Hematopoietic multipotent progenitor cell treated with erythropoietin and hydrocortisone succinate and interleukin-3 and kit ligand, for 4 days (in vitro differentiated cells): ENCODE data around the gene PPP2R5D.
A peak's percentile ranks its signal among the peaks of the same experiment; 100 is the strongest.
"Not testable (repeated sequence)": the region's sequence is repeated elsewhere in the genome, so short reads cannot be mapped to it uniquely, and the experiment has no call there.

Experiments used
- DNase-seq: peaks from one replicate; pipeline ENCODE4 v3.0.0-alpha.2; 2015

Gene PPP2R5D

GRCh38 chr6:42984001-42984923 lies at the start of gene PPP2R5D:
TSS of gene PPP2R5D (plus strand) at chr6:42984570. CDS start at chr6:42984678, 108 bp downstream.
- DNase-seq = peak; percentile 100

- DNase-seq = peak; percentile 53
Observed at GRCh38 chr6:42935322-42935721, 49.0 kb upstream of the PPP2R5D start.

GRCh38 chr6:42936398-42936797 lies 48.0 kb upstream of the PPP2R5D start:
- DNase-seq = no peak

DNA sequence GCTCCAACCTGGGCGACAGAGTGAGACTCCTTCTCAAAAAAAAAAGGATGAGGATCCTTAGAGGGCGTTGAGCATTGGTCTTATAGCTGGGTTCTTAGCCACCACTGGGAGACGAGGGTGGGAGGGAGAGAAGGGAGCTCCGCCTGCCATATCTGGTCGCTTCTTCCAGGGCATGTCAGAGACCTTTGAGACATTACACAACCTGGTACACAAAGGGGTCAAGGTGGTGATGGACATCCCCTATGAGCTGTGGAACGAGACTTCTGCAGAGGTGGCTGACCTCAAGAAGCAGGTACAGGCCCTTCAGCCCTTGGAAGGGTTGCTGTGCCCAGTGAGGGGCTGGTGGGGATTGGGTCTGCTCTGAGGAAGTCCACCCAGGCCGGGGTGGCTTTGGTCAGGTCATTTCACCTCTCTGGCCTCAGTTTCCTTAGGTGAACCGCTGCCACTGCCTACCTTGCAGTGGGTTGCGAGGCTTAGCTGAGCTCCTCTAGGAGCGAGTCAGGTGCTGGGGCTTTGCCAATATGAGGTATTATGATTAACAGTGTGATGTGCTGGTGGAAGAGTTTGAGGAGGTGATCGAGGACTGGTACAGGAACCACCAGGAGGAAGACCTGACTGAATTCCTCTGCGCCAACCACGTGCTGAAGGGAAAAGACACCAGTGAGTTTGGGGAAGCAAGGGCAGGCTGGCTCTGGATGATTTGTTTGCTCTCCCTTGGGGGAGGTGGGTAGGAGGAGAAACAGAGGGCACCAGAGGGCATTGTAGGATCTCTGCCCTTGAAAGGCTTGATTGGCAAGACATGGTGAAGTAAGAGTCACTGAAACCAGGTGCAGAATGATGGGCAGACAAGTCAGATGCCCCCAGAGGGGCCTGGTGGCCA lies 46.6 kb upstream of the PPP2R5D start:
- no peak for DNase-seq

DNA sequence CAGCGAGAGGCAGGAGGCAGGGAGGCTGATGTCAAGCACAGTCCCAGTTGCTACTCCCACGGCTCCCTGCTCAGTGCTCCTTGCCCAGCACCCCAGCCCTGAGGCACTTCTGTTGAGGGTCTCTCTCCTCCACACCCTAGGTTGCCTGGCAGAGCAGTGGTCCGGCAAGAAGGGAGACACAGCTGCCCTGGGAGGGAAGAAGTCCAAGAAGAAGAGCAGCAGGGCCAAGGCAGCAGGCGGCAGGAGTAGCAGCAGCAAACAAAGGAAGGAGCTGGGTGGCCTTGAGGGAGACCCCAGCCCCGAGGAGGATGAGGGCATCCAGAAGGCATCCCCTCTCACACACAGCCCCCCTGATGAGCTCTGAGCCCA lies 46.0 kb upstream of the PPP2R5D start:
- no peak for DNase-seq

DNA sequence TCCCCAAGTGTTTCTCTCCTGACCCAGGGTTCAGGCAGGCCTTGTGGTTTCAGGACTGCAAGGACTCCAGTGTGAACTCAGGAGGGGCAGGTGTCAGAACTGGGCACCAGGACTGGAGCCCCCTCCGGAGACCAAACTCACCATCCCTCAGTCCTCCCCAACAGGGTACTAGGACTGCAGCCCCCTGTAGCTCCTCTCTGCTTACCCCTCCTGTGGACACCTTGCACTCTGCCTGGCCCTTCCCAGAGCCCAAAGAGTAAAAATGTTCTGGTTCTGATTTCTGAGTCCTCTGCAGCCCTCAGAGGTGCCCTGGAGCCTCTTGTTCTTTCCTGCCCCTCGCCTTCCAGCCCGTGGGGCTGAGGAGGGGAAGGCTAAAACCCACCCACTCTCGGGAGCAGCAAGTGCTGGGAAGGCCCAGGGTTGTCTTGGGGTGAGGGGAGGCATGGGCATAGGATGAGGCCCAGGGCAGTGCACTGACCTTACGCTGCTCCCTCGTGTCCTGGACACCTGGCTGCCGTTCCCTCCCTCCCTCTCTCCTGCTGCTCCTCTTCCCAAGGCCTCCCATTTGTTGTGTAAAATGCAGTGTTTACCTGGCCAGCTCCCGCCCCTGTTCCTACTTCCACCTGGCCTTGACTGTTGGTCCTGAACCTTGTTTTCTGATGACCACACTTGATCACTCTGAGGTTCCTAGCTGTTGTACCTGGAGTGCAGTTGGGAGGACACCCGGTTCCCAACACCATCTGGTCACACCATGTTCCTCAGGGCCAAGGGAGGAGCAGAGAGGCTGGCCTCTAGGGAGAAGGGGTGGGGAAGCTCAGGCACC lies 45.2 kb upstream of the PPP2R5D start:
- DNase-seq = no peak

- no peak for DNase-seq
Observed at GRCh38 chr6:42939810-42940167, 44.6 kb upstream of the PPP2R5D start.

DNA sequence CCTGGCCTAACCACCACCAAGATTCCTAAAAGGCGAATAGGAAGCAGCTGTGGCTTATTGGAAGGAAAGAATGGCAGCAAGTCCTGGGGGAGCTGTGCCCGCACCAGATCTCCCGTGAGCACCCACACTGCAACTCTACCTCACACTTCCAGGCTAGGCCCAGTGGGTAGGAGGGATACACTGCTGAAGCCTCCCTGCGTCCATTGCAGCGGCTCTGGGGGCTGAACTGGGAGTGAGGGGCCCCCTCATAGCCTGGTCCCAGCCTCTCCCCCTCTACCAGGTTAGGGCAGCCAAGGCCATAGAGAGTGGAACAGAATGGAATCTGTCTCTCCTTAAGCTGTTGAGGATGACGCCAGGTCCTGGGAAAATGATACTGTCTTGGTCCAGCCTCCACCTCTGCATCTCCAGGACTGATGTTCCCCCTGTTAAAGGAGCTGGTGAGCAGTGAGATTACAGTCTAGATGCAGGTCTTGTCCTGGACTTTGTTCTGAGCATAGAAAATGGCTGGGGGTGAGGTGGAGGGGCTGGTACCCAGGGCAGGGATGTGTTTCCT lies 43.8 kb upstream of the PPP2R5D start:
- no peak for DNase-seq

DNA sequence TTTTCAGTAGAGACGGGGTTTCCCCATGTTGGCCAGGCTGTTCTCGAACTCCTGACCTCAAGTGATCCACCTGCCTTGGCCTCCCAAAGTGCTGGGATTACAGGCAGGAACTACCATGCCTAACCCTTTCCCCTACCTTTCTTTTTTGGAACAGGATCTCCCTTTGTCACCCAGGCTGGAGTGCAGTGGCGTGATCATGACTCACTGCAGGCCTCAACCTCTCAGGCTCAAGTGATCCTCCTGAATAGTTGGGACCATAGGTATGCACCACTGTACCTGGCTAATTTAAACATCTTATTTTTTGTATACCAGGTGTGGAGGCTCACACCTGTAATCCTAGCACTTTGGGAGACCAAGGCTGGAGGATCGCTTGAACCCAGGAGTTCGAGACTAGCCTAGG lies 43.0 kb upstream of the PPP2R5D start:
- not testable (repeated sequence) for DNase-seq

DNA sequence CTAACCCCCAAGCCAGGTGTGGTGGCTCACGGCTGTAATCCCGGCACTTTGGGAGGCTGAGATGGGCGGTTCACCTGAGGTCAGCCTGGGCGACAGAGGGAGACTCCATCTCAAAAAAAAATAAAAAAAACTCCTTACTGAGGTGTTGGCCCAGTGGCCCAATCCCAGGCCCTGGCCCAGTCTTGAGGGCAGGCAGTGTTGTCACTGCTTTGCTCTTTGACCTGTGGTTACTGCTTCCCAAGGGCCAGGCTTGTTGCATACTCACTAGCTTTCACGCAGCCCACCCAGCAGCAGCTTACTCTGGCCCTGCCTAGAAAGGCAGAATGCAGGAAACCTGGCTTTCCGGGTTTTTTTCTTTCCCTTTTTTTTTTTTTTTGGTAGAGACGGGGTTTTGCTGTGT lies 41.9 kb upstream of the PPP2R5D start:
- no peak for DNase-seq

GRCh38 chr6:42947950-42948349 lies 36.4 kb upstream of the PPP2R5D start:
- no peak for DNase-seq

DNA sequence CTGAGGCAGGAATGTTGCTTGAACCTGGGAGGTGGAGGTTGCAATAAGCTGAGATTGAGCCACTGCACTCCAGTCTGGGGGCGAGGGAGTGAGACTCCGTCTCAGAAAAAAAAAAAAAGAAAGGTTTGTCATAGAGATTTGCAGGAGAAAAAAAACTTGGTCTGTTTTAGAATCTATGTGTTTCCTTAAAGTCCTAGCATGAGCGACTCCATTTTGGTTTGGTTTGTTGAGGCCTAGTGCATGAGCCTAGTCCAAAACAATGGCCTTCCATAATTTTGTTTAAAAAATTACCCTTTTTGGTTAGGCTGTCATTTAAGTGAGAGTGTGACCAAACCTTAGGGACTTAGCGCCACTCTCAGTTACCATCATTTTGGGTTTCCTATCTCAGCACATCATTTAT lies 32.0 kb upstream of the PPP2R5D start:
- DNase-seq = no peak

DNA sequence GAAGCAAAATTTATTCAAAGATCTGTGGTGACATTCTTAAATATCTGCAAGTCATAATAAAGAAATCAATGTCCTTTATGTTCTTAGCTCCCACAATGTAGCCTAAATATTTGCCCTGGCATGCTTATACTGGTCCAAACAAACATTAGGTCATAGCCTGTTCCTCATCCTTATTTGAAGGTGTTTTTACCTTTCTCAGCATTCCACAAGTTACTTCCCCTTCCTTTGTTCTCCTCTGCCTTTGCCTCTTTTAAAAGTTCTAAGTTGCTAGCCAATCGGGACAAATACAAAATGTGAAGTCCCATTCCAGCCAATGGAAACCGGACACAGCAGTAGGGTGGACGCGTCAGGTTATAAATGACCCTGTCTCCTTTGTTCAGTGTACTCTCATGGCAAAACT lies 30.0 kb upstream of the PPP2R5D start:
- not testable (repeated sequence) for DNase-seq

DNA sequence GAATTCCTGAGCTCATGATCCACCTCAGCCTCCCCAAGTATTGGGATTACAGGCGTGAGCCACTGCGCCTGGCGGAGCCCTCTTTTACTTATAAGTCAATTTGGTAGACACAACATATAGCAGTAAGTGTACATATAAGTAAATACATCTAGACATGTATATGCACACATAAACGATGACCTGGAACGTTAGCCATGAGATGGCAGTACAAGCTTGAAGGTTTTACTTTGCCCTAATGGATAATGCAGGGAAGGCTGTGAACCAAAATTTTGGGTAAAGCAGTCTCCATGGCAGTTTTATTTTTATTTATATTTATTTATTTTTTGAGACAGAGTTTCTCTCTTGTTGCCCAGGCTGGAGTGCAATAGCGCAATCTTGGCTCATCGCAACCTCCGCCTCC lies 26.2 kb upstream of the PPP2R5D start:
- DNase-seq = peak; percentile 48

GRCh38 chr6:42959917-42960242 lies 24.5 kb upstream of the PPP2R5D start:
- no peak for DNase-seq

GRCh38 chr6:42960243-42961019 lies 23.9 kb upstream of the PPP2R5D start, which contains the start of gene GNMT:
TSS of gene GNMT (plus strand) at chr6:42960754. CDS start at chr6:42960768, 14 bp downstream.
- peak; percentile 48 for DNase-seq

- no peak for DNase-seq
Observed at GRCh38 chr6:42961020-42961470, 23.3 kb upstream of the PPP2R5D start.

- DNase-seq = no peak
Observed at GRCh38 chr6:42962096-42962495, 22.3 kb upstream of the PPP2R5D start.

GRCh38 chr6:42962502-42963178 lies 21.7 kb upstream of the PPP2R5D start:
- no peak for DNase-seq

DNA sequence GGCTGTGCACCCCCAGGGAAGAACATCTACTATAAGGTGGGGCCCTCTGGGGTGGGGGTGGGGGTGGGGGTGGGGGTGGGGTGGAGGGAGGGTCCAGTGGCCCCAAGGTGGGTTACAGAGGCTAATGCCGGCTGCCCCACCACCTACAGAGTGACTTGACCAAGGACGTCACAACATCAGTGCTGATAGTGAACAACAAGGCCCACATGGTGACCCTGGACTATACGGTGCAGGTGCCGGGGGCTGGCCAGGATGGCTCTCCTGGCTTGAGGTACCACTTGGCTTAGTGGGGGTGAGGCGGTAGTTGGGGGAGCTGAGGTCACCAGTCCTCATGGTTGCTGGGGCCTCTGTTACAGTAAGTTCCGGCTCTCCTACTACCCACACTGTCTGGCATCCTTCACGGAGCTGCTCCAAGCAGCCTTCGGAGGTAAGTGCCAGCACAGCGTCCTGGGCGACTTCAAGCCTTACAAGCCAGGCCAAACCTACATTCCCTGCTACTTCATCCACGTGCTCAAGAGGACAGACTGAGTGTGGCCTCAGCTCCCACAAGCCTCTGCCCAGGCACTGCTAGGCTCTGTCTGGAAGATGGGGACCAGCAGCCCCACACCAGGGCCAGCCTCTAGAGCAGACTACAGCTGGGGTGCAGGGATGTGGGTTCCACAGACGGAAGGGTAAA lies 21.1 kb upstream of the PPP2R5D start:
- DNase-seq = no peak
